Uterus (tissue), 4 donors: ENCODE measurements around the gene IRS4. TPM values are rescaled to one million over a fixed set of nuclear protein-coding genes. Genes with fewer than 3 reads are reported as not detected.
A peak's percentile ranks its signal among the peaks of the same experiment; 100 is the strongest.

Experiments
- DNase-seq, 2 donors: peaks; one replicate each; pipeline ENCODE4 v3.0.0-alpha.2; 2019 to 2020
- H3K27ac ChIP-seq, 2 donors: fragments of 200-600 bp; sonication (generic); 1 replicate in 1 of 2; 2 replicates in 1 of 2; pipeline ENCODE4 v1.5.1; 2016 to 2018
- H3K27me3 ChIP-seq, 2 donors: fragments of 200-600 bp; sonication (generic); one replicate each; pipeline ENCODE4 v1.5.1; 2018 to 2019; ENCODE audit warnings: control low read depth in 1 of 2
- H3K36me3 ChIP-seq, 2 donors: fragments of 200-600 bp; sonication (generic); one replicate each; pipeline ENCODE4 v1.5.1; 2019; ENCODE audit warnings: control low read depth in 1 of 2
- H3K4me1 ChIP-seq, 2 donors: fragments of 200-600 bp; sonication (generic); one replicate each; pipeline ENCODE4 v1.5.1; 2018 to 2019; ENCODE audit warnings: control low read depth in 1 of 2
- H3K4me3 ChIP-seq, 2 donors: fragments of 200-600 bp; sonication (generic); 1 replicate in 1 of 2; 2 replicates in 1 of 2; pipeline ENCODE4 v1.5.1; 2018 to 2019; ENCODE audit warnings: mild to moderate bottlenecking in 1 of 2
- H3K9me3 ChIP-seq, 2 donors: fragments of 200-600 bp; sonication (generic); one replicate each; pipeline ENCODE4 v1.5.1; 2019; ENCODE audit warnings: control low read depth in 1 of 2
- POLR2A ChIP-seq, 2 donors: fragments of 450-650 bp; IDR thresholded peaks; one replicate each; pipeline ENCODE4 v1.6.1; 2016; ENCODE audit warnings: antibody characterized with exemption in 2 of 2, mild to moderate bottlenecking in 1 of 2, moderate library complexity in 1 of 2
- intact Hi-C: fragments of 100-400 bp; cut with DNase I; formaldehyde crosslinking; loops from one replicate; pipeline ENCODE4 v1.15.1; 2023; ENCODE audit warnings: low total_unique reads
- total RNA-seq, 4 donors: library from RNA; depleted of rRNA in 3 of 4; stranded (reverse); fragments of >200 nt in 3 of 4; gene quantifications; one replicate each; pipeline versions ENCODE4 v1.1.0 to v1.2.4, GENCODE V29; 2014 to 2023
- TF ChIP-seq, protein P1 (sequence below), 4 experiments: fragments of 200-600 bp in 2 of 4; fragments of 450-650 bp in 2 of 4; sonication (generic) in 2 of 4; IDR thresholded peaks; one replicate each; pipeline ENCODE4 v1.5.1; 2016 to 2019; ENCODE audit warnings: antibody characterized with exemption in 4 of 4, mild to moderate bottlenecking in 2 of 4, moderate library complexity in 1 of 4
- donor health status: DM: yes; HTN: yes; CAD: no.

Gene IRS4
- total RNA-seq = 1 to 10 TPM in 2 of 4 donors, under 1 TPM in 2; under 0.01 to 4.7 (median 2.2) TPM

DNA sequence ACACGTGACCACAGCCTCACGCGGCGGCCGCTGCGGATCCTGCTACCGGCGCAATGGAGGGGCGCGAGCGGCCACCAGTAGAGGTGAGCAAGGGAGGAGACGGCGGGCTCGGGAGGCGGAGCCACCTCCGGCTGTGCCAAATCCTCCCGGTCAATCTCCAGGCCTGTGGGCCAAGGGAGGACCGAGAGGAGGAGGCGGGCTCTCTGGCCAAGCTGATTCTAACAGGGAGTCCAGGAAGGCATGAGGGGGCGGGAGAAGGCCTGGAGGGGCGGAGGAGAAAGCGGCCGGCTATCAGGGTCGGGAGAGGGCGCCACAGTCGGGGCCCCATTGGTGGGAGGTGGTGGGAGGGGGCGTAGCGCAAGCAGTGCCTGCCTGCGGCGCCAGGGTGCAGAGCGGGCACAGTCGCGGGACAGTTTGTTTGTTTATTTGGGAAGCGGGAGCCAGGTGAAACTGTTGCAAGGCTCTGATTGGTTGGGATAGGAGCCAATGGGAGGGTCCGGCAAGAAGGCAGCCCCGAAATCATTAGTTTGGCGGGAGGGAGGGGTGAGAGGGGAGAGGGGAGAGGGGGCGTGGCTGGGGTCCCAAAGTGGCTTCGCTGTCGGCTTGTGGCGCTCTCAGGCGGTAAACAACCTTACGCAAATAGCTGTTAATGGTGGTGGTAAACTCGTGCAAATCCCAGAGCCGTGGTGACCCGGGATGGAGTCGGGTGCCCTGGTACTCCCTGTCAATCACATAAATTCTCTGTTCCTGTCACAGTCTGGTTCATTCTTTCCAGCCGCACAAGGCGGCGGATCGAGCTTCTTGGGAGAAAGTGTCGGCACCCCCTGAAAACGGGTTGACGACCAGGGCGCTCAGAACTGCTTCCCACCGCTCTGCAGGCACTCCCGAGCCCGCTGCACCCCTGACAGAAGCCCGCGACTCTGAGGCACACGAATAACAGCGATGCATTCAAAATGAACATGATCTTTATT, at the start of gene IRS4:
IRS4 (minus strand) TSS at position 55 of the 971 bp plus-strand sequence.
- H3K27me3 ChIP-seq = peaks cover 0 to 12% of the 10 kb centered on the region in 2 donors
- intact Hi-C loops = no loop called here
- no peaks in the 10 kb centered on the region for H3K36me3 ChIP-seq
- no peaks in the 10 kb centered on the region for H3K4me1 ChIP-seq
- DNase-seq = peak; percentile 33 to 48
- no peaks in the 10 kb centered on the region for H3K9me3 ChIP-seq
- TF ChIP-seq, protein P1, sequence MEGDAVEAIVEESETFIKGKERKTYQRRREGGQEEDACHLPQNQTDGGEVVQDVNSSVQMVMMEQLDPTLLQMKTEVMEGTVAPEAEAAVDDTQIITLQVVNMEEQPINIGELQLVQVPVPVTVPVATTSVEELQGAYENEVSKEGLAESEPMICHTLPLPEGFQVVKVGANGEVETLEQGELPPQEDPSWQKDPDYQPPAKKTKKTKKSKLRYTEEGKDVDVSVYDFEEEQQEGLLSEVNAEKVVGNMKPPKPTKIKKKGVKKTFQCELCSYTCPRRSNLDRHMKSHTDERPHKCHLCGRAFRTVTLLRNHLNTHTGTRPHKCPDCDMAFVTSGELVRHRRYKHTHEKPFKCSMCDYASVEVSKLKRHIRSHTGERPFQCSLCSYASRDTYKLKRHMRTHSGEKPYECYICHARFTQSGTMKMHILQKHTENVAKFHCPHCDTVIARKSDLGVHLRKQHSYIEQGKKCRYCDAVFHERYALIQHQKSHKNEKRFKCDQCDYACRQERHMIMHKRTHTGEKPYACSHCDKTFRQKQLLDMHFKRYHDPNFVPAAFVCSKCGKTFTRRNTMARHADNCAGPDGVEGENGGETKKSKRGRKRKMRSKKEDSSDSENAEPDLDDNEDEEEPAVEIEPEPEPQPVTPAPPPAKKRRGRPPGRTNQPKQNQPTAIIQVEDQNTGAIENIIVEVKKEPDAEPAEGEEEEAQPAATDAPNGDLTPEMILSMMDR (IDR thresholded peaks at IDR 0.05) = no peak
- TF ChIP-seq POLR2A (IDR thresholded peaks at IDR 0.05) = no peak
- peak within 1 kb of the TSS; percentile 25 to 51 for H3K27ac ChIP-seq
- peak within 1 kb of the TSS; percentile 34 to 37 for H3K4me3 ChIP-seq

DNA sequence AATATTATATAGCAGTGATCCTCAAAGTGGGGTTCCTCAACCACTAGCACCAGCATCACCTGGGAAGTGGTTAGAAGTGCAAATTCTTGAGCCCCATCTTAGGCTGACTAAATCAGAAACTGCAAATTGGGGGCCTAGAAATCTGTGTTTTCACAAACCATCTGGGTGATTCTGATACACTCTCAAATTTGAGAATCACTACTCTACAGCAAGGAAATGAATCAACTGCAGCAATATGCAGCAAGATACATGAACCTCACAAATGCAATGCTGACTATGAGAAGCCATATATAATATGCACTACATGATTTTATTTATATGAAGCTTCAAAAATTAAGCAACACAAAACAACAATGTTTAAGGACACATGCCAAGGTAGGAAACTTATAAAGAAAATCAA, 36.2 kb upstream of the IRS4 start:
- no peak for TF ChIP-seq POLR2A (IDR thresholded peaks at IDR 0.05)
- TF ChIP-seq, protein P1 (IDR thresholded peaks at IDR 0.05) = no peak
- DNase-seq = no peak
- Histone ChIP-seq H3K27me3 (no peaks in the 10 kb centered on the region), H3K4me1 (no peaks in the 10 kb centered on the region), H3K4me3 (no peak overlapping the region), H3K27ac (no peak overlapping the region), H3K9me3 (no peaks in the 10 kb centered on the region), H3K36me3 (no peaks in the 10 kb centered on the region)
- intact Hi-C loops = no loop called here

DNA sequence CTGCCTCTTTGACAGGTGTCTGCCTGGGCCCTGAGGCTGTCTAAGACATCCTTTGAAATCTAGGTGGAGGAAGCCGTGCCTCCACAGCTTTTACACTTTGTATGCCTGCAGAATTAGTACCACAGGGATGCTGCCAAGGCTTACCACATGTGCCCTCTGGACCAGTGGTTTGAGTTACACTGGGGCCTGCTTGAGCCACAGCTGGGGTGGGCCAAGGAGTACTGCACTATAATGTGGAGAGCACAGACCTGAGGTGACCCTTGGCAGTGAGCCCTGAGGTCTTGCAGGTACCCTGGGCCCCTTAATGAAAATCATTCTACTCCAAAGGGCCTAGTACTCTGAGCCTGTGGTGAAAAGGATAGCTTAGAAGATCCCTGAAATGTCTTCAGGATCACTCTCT, 27.2 kb upstream of the IRS4 start:
- no peaks in the 10 kb centered on the region for H3K36me3 ChIP-seq
- H3K27ac ChIP-seq = no peak overlapping the region
- DNase-seq = no peak
- intact Hi-C loops = no loop called here
- no peaks in the 10 kb centered on the region for H3K4me1 ChIP-seq
- no peak overlapping the region for H3K4me3 ChIP-seq
- no peaks in the 10 kb centered on the region for H3K9me3 ChIP-seq
- TF ChIP-seq POLR2A (IDR thresholded peaks at IDR 0.05) = no peak
- TF ChIP-seq, protein P1 (IDR thresholded peaks at IDR 0.05) = no peak
- H3K27me3 ChIP-seq = peaks cover 0 to 3% of the 10 kb centered on the region in 2 donors

DNA sequence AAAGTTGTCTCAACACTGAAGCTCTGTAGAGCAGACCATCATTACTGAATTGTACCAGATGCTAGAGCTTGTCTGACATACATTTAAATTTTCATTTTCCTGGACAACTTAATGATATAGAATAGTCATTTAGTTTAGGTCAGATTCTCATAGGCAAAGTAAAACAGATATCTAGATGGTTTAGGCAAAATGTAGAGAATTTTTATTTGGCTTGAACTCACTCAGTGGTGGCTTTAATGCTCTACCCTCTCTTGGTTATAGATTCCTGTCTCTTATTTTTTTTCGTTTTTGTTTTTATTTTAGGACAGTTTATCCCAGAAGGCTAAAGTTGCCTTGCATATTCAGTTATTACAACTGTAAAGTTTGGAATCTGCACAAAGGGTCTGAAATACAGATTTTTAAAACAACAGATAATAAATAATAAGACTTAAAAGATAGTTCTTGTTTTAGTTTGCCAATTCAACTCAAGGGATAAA, 4.0 kb upstream of the IRS4 start:
- intact Hi-C loops = no loop called here
- Histone ChIP-seq H3K9me3 (no peaks in the 10 kb centered on the region), H3K4me1 (no peaks in the 10 kb centered on the region), H3K4me3 (no peak overlapping the region), H3K27me3 (peaks cover 0 to 16% of the 10 kb centered on the region in 2 donors), H3K36me3 (no peaks in the 10 kb centered on the region), H3K27ac (no peak overlapping the region)
- no peak for TF ChIP-seq POLR2A (IDR thresholded peaks at IDR 0.05)
- TF ChIP-seq, protein P1 (IDR thresholded peaks at IDR 0.05) = no peak
- no peak for DNase-seq

DNA sequence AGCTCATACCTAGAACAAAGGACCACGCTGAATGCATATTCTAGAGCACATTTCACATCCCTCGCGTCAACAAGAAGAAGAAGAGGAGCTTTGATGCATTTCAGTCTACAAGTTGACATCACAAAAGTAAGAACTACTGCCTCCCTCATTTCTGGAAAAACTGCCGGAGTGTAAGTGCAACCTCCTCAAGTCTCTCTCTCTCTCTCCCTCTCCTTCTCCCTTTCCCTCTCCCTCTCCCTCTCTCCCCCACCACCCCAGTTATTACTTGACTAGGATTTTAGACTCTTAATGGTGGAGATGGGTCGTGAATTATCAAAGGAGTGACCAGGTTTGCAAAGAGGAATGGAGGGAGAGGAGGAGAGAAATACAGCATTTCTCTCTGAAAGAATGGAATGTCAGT, 1.4 kb upstream of the IRS4 start:
- intact Hi-C loops = no loop called here
- Histone ChIP-seq H3K27ac (no peak overlapping the region), H3K4me1 (no peaks in the 10 kb centered on the region), H3K27me3 (peaks cover 0 to 12% of the 10 kb centered on the region in 2 donors), H3K9me3 (no peaks in the 10 kb centered on the region), H3K4me3 (no peak overlapping the region), H3K36me3 (no peaks in the 10 kb centered on the region)
- no peak for TF ChIP-seq POLR2A (IDR thresholded peaks at IDR 0.05)
- TF ChIP-seq, protein P1 (IDR thresholded peaks at IDR 0.05) = no peak
- DNase-seq = no peak
